ELR (cell line): ENCODE measurements around the gene COBL.
"Not testable (repeated sequence)": the region's sequence is repeated elsewhere in the genome, so short reads cannot be mapped to it uniquely, and the experiment has no call there.

Experiments
- DNase-seq: peaks from one replicate; pipeline ENCODE4 v3.0.0-alpha.2; 2015; ENCODE audit warnings: low read depth

COBL gene

DNA sequence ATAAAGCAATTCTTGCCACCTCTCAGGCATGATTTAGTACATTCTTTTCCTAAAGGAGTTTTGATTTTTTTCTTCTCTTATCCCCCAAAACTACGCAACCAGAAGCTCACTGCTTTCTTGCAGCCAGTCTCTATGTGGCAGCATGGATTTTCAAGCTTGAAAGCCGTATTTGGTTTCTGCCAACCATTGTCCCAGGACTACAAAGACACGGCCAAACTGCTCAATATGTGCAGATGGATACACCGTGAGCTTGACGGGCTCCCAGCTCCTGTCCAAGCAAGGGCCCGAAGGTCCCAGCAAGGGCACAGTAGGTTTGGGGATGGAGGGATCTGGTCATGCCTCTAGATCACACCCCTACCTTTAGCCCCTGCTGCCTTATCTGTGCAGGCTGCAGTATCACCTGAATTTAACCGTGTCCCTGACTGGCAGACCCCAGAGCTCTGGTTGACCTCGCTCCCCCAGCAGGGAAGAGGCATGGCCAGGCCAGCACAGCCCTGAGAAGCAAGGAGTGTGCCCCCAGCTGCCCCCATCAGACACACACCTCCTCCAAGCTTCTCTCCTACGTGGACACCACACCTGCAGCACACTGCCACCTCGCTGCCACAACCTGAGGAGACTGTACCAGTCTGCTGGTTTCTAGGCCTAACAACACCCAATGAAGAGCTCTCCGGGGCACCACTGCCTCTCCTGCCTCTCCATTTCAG lies 86.8 kb downstream of the COBL start:
- DNase-seq, result no peak

DNA sequence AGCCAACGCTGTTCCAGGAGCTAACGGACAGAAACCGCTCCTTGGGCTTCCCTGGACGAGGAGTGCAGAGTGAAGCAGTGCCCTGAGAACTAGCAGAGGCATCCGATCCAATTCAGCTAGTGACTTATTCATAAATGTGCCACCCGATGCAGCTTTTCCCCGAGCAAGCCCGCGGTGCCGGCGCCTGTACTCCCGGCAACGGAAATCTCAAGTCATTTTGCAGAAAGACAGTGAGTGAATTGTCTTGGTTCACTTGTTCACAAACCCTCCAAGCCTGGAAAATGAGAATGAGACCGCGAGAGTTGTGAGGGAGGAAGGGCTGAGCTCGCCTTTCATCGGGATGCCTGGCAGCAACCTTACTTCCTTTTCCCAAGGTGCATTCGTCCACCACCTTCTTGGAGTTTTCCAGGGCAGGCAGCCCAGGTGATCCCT lies 87.5 kb downstream of the COBL start:
- DNase-seq, result no peak

DNA sequence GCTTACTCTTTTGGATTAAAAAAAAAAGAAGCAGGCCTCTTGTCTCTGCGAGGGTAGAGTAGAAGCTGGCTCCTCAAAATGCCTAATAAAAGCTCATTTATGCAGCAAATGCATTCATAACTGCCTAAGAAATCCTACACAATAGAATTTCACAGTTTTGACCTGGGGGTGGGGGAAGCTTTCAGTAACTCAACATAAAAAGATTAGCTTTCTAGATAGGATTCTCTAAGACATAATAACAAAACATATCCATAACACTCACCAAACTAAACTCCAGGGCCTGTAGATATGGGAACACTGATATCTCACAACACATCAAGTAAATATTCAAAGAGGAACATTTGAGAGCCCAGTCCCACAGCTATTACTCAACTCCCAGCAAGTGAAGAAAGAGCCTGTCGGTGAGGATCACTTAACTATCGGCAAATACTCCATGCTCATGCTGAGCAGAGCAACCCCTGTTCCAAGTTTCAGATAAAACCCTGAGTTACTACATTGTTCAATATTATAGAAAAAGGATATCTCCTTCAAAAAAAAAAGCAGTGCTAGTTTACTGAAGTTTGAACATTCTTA lies 88.1 kb downstream of the COBL start:
- no peak for DNase-seq

DNA sequence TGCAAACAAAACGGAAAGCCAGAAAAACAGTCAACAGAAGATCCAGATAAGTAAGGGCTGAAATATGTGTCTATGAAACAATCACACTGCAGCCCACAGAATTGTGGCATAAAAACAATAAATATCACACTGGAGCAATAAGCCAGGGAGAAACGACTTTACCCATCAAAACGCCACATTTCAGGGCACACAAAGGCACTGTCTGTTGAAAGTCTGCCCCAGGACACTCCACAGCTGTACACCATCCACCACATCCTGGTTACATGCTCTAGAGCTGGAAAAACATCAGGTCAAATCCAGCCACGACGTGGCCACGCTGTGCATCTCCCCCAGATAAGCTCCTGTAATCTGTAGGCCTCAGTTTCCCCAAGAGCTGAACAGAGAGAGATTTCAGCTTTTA lies 88.7 kb downstream of the COBL start:
- DNase-seq, result no peak

DNA sequence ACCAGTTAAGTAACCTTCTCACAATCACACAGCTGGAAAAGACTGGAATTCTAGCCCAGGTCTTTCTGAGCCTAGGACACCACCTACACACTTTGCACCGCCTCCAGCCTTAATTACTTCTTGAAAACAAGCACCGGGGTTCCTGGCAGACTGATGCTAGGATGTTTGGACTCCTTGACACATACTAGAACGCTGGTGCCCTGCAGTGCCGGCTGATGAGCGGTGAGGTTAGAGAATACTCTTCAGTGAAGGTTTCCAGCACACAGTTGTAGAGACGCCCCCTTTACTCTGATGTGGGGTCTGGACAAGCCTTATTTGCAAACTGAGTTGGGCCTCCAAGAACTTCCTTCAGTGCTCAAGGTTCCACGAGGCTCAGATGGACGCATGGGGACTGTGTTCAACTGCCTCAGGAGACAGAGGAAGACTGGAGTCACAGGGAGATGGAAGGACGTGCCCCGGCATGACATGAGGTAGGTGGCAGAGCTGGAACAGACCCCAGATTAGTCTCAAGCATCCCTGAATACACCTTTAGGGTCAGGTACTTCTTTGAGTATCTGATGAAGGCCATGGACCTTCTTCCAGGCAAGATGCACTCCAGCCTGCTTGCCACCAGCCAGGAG lies 89.6 kb downstream of the COBL start:
- no peak for DNase-seq

DNA sequence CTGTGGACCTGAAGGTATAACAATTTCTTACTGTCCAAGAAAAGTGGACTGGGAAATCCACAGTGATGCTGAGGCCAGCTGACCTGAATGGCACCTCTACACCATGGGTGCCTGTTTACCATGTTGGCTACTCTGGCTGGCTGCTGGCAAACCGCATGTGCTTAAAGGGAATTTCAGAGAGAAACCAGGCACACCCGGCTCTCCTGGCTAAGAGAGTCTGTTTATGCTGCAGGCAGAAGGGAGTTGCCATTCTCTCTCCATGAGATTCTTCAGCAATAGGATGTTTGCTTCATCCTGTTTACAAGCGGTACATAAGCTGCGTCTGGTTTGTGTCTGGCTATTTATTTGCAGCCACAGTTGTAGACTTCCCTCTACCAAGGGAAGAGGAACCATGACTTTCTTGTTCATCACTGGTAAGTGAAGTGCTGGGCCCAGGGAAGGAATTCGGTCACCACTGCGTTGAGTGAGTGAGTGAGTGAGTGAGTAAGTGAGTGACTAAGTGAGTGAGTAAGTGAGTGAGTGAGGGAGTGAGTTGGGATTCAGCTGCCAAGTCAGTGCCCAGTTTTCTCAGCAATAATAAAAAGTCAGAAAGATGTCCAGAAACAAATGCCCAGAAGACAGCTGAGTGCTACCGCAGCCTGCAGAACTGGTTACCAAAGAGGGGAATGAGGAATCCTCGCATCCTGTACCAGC lies 90.4 kb downstream of the COBL start:
- DNase-seq, result no peak

DNA sequence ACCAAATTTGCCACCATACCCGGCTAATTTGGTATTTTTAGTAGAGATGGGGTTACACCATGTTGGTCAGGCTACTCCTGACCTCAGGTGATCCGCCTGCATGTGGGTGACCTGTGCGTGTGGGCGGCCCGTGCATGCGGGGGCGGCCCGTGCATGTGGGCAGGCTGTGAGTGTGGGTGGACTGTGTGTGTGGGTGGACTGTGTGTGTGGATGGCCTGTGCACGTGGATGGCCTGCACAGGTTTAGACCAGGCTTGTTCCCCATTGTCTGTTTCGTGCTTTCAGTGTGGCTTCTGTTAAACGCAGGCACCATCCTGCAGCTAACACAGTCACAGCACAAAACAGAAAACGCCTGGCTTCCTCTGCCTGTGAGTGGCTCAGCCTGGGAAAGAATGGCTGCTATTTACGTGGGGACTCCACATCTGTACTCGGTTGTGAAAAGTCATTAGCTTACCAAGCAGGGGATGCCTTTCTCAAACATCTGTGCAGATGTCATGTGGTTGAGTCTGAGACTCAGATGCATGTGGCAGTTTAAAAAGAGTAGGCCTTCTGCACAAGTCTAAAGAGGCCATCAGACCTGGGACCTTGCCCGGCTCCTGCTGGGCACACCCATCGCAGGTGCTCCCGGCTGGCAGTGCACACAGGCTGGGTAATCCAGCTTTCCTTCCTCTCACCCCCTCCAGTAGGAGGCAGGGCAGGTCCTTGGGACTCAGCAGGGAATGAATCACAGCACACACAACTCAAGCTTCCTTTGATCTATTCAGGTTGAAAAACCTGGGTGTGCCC lies 91.6 kb downstream of the COBL start:
- DNase-seq, result no peak

DNA sequence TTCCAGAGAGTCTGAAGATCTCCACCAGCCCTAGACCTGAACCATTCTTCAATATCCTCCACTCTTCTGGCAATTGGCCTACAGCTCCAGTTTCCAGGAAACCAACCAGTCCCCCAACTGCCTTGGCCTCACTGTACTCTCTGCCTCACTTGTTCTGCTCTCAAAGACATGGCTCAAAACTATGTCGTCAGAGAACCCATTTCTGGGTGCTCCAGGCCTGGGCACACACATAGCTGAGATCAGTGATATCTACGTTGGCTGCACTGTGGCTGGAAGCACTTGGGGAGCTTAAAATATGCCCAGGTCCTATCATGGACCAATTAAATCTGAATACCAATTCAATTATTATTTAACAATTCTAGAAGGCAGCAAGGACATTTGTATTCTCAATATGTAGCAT lies 93.1 kb downstream of the COBL start:
- DNase-seq, result no peak

DNA sequence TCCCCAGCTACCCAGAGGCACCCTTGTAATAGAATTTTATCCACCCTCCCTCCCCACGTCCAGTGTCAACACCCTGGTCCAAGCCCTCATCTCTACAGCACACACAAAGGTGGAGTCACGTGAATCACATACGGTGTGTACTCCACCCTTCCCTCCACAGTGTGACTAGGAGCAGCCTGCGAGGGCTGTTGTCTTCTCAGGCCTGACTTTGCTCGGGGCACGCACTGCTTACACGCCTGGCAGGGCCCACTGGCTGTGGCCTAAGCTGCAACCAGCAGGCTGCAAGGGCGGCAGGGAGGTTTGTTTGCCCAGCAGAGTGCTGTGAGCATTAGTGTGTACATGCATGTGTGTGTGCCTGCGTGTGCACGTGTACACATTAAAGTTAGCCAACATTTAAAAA lies 93.7 kb downstream of the COBL start:
- no peak for DNase-seq

DNA sequence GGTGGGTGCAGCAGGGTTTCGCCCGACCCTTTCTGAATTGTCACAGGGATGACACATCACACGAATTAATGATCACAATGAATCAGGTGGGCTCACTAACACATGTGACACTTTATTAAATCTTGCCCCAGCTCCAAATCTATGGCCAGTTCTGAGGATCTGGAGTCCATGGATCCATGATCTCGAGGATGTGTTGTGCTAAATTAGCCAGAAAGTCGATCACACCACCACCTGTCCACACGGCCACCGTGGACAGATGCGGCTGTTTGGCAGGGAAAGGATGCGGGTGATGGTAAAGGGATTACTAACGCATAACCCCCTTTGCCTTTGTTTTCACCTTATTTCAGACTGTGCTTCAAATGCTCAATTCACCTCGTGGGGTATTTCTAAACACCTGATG lies 96.4 kb downstream of the COBL start:
- DNase-seq, result no peak

DNA sequence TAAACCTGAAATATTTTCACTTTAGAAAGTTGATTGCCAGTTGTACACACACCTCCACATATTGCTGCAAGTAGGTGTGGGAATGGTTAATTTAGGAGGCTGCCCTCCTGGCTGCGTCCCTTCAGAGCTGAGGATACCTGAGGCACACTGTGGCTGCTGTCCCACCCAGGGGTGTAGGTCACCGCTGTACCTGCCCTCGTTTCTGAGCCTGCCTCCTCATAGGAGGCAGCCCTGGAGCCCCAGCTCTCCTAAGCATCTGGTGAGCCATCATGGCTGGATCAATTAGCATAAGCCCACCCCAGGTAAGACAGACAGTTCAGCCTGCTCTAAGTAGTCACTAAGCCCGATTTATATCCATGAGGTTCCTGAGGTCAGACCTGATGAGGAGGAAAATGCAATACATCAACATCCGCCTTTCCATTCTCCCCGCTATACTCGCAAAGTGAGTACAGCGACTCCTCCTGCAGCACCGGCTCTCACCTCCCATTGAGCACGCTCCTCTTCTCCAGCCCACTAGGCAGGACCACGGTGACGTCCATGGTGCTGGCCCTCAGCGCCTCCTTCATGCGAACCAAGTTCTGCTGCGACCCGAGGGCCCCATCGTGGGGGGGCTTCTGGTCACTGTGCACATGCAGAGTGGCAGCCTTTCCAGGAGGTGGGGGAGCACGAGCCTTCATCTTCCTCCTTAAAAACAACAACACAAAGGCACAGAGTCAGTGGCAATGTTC lies 97.2 kb downstream of the COBL start:
- no peak for DNase-seq

DNA sequence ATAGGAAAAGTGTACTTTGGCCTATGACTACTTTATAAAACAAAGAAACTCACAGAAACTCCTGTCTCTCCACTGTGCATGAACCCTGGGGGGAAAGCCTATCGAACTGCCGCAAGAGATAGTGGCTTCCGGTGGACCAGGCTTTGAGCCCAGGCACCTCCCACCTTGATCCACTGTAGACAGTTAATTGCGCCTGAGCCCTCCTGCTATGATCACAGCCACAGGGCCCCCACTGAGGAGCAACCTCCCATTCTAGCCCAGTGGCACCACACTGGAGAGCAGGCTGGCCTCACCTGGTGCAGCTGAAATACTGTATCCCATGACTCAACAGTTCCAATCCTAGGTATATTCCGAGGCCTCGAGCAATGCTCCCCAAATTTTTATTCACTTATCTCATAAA lies 98.8 kb downstream of the COBL start:
- no peak for DNase-seq

DNA sequence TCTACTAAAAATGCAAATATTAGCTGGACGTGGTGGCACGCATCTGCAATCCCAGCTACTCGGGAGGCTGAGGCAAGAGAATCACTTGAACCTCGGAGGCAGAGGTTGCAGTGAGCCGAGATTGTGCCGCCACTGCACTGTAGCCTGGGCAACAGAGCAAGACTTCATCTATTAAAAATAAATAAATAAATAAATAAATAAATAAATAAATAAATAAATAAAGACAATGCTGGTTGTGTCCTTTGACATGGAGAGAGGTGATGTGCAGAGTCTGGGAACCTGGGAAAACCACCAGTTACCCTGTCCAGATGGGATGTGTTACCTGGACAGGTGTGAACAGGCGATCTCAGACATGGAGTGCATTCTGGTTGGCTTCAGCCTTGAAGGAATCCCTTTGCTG lies 102.5 kb downstream of the COBL start:
- DNase-seq, result no peak

DNA sequence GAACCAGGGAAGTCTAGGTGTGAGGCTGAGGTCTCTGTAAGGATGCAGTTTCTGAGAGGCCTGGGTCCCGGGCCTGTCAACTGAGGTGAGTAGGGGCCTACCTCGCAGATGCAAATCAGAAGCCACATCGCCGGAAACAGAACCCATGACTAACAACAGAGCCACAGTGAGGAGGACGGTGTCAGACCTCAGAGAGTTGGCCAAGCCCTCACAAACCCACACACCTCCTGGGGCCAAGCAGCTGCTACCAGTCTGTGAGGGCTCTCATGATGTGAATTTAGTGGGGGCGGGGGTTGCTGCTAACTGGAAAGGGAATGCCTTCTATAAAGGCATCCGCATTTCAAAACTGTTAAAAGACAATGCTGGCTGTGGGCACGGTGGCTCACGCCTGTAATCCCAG lies 103.0 kb downstream of the COBL start:
- DNase-seq, result no peak

DNA sequence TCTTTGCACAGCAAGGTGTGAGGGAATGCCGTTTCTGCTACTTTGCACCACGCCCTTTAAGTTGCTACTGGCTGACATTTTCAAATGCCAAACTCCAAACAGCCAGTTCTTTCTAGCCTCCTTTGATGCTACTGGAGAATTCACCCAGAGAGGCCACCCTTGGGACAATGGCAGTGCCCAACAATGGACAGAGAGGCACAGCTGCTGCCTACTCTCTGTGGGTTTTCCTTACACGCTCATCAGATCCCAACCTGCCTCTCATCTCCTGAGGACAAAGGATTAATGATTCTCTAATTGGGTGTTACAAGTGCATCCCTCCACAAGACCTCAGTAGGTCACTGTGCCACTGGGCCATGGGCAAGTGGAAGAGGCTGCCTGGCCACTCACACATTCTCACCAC lies 105.8 kb downstream of the COBL start:
- no peak for DNase-seq

DNA sequence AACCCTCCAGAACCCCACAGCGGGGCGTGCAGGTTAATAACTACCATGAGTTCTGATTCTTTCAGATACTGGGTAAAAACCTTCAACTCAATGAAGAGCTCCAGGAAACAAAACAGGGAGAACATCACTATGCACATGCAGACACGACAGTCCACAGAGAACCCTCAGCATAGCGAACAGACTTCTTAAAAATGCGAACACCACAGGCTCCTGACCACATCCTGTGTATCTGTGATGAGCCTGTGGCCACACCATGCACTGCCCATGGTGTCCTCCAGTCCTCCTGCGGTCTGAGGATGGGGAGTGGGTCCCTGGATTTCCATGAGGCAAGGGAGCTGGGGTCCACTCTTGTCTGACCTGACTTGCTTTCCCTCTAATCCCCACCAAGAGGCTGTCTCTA lies 107.2 kb downstream of the COBL start:
- no peak for DNase-seq

DNA sequence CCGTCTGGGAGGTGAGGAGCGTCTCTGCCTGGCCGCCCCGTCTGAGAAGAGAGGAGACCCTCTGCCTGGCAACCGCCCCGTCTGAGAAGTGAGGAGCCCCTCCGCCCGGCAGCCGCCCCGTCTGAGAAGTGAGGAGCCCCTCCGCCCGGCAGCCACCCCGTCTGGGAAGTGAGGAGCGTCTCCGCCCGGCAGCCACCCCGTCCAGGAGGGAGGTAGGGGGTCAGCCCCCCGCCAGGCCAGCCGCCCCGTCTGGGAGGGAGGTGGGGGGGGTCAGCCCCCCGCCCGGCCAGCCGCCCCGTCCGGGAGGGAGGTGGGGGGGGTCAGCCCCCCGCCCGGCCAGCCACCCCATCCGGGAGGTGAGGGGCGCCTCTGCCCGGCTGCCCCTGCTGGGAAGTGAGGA lies 108.5 kb downstream of the COBL start:
- not testable (repeated sequence) for DNase-seq

DNA sequence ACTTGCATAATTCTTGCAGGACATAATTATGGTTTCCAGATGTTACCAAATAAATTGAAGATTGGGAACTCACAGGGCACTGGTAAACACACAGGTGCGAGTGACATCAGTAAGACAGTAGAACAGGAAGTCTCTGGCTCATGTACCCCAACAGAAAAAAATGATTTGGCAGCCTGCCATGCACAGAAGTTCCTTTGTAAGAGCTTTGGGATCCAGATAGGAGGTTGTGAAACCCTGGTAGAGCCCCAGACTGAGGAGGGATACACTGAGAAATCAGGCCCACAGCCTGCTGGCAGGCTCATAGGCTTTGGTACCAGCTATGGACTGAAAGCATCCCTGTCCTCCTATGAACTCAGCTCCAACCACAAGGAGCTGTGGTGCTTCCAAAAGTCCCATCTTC lies 118.0 kb downstream of the COBL start:
- DNase-seq, result no peak

DNA sequence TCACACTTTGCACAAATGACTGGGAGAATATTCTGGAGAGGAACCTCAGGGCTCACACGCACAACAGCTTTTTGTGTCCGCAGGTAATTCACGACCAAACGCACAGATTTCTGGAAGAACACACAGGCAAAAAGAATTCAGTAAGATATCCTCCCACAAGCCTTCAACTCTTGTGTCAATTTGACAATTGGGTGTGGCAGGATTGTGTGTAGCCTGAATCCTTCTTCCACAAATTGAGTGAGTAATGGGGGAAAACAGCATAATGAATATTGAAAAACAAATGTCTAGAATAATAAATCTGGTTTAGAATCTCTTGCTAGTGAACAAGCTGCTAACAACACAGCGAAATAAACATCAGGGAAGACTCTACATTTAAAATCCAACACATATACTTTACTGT lies 125.6 kb downstream of the COBL start:
- DNase-seq, result no peak

DNA sequence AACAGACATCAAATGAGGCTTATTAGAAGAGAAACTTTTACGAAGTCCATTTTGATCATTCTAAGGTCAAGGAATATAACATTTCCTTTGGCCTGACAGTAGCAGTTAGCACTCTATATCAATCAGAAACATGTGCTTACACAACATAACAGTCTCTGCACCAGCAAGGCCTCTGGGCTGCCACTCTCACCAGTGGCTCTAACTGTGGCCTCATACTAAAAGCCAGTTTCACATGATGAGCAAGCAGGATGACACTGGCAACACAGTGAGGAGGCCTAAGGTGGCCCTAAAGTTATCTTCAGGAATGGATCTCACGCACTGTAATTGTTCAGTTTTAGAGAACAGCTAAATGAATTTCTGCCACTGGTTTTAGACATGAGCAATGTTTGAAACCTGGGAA lies 126.8 kb downstream of the COBL start:
- DNase-seq, result no peak

DNA sequence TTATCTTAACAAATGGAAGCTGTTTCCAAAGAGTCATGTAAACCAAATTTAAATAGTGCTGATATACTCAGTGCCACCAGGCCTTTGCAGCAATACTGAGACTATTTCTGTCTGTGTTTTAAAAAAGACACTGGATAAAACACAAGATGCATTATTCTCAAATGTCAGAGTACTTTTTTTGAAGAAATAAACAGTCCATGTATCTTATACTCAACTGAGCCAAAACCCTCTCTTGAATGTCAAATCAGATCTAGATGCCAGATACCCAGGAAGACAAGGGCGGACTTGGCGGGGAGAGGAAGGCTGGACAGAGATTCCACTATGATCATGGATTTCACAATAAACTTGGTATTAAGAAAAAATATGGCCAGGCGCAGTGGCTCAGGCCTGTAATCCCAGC lies 127.6 kb downstream of the COBL start:
- DNase-seq, result no peak

DNA sequence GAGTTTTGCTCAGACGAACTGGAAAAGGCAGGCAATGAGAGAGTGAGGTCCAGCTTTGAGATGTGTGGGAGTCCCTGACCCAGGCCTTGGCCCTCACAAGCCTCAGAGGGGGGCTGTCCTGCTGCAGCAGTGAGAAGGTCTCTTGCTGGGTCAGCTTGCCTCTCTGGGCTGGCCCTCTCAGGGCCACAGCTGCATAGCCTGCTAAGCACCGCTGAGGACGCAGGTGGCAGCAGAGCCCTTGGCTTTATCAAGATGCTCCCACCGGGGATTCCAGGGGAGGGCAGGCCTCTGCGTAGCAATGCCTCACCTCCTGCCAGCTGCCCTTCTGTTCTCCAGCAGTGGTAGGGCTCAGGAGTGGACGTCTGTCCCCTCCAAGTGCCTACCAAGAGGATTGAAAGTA lies 128.7 kb downstream of the COBL start:
- DNase-seq, result peak; percentile 1
